Heart left ventricle (tissue), 16 donors: ENCODE data around the gene SSBP2. TPM values are rescaled to one million over a fixed set of nuclear protein-coding genes. Genes with fewer than 3 reads are reported as not detected.

ENCODE experiments used
- ATAC-seq, 4 donors: fragments of 200-7000 bp; cut with Tn5 transposase; one replicate each; pipeline ENCODE4 v1.9.1; 2020 to 2022; ENCODE audit warnings: moderate library complexity in 4 of 4, mild to moderate bottlenecking in 3 of 4, moderate number of reproducible peaks in 1 of 4
- DNase-seq, 5 donors: peaks; one replicate each; pipeline ENCODE4 v3.0.0-alpha.2; 2020
- H3K27ac ChIP-seq, 12 donors: fragments of 200-600 bp; sonication (generic) in 4 of 12; one replicate each; pipeline versions ENCODE4 v1.5.0 to v1.8.0; 2016 to 2022; ENCODE audit warnings: mild to moderate bottlenecking in 2 of 12
- H3K27me3 ChIP-seq, 9 donors: fragments of 200-600 bp; sonication (generic) in 2 of 9; one replicate each; pipeline versions ENCODE4 v1.5.1 to v1.8.0; 2016 to 2022; ENCODE audit warnings: mild to moderate bottlenecking in 3 of 9
- H3K36me3 ChIP-seq, 9 donors: fragments of 200-600 bp; sonication (generic) in 2 of 9; one replicate each; pipeline versions ENCODE4 v1.5.0 to v1.8.0; 2018 to 2022; ENCODE audit warnings: mild to moderate bottlenecking in 2 of 9
- H3K4me1 ChIP-seq, 12 donors: fragments of 200-600 bp; sonication (generic) in 4 of 12; one replicate each; pipeline versions ENCODE4 v1.5.0 to v1.8.0; 2016 to 2022; ENCODE audit warnings: mild to moderate bottlenecking in 3 of 12
- H3K4me3 ChIP-seq, 12 donors: fragments of 200-600 bp; sonication (generic) in 4 of 12; one replicate each; pipeline versions ENCODE4 v1.5.0 to v1.8.0; 2017 to 2022; ENCODE audit warnings: mild to moderate bottlenecking in 9 of 12, moderate library complexity in 4 of 12
- H3K9me3 ChIP-seq, 12 donors: fragments of 200-600 bp; sonication (generic) in 4 of 12; one replicate each; pipeline versions ENCODE4 v1.5.0 to v1.8.0; 2016 to 2022; ENCODE audit warnings: mild to moderate bottlenecking in 1 of 12
- CTCF ChIP-seq, 12 donors: fragments of 200-600 bp; sonication (generic) in 4 of 12; IDR thresholded peaks; one replicate each; pipeline versions ENCODE4 v1.5.0 to v1.8.0; 2018 to 2022; ENCODE audit warnings: antibody characterized with exemption in 12 of 12, mild to moderate bottlenecking in 5 of 12
- POLR2A ChIP-seq, 2 donors: fragments of 450-650 bp; IDR thresholded peaks; one replicate each; pipeline ENCODE4 v1.6.1; 2017; ENCODE audit warnings: antibody characterized with exemption in 2 of 2, mild to moderate bottlenecking in 2 of 2, moderate library complexity in 2 of 2
- WGBS, 4 donors: extraction: QIAGEN DNeasy Blood & Tissue Kit in 2 of 4; methylation state at CpG; one replicate each; pipeline versions ENCODE4 v1.1.5 to v1.1.7; 2013 to 2018; 5-methylcytosine and 5-hydroxymethylcytosine counted together
- intact Hi-C, 10 donors: fragments of 100-400 bp; cut with DNase I; formaldehyde crosslinking; loops; one replicate each; pipeline versions ENCODE4 v1.11.1 to v1.14.2; 2022
- polyA plus RNA-seq, 2 donors: library from polyadenylated mRNA; stranded (reverse); fragments of 200-250 nt; gene quantifications; one replicate each; pipeline ENCODE4 v1.2.3, GENCODE V29; 2013
- total RNA-seq, 9 donors: library from RNA; depleted of rRNA in 2 of 9; stranded (reverse); fragments of >200 nt in 2 of 9; fragmentation: NEBNext Ultra II Directional in 3 of 9; extraction: Animal tissue kit (Norgen Biotek cat#: 25700) in 3 of 9; gene quantifications; one replicate each; pipeline versions ENCODE4 v1.1.0 to v1.2.4, GENCODE V29; 2016 to 2023
- donor health status: ischemic (EF 13 %, LVEDD 7.1; RV severe dilation, severe dysfunction).
- donor health status: healthy with polysubstance abuse.
- donor health status: DM: no; HTN: yes; CAD: no.
- donor health status: DM: no; HTN: no; CAD: no.
- donor health status: ischemic (EF 25% LVEDD 6.9; RV normal size, moderate dysfunction).
- donor health status: ischemic (EF 25% LVEDD 5.7; RV mildly dilated, moderate dysfunction).
- donor health status: healthy.
- donor health status: DM: yes; HTN: yes; CAD: no.
- donor health status: ischemic (EF 35%, LVEDD 5.7; RV mildly dilated, moderate dysfunction).
- donor health status: nonischemic (EF 11% LVEDD 7.7; RV severe dilation, severe dysfunction).
- donor health status: DM: yes; HTN: yes; CAD: no.
- donor health status: PGD.
- donor health status: ischemic (EF 29% LVEDD 5.4; RV normal size, mild dysfunction).
- donor health status: nonischemic (EF 23%, LVEDD 6.1; RV moderate dilation, normal function).

Gene SSBP2
- total and polyA plus RNA-seq, 11 donors = 25.6 to 98.1 (median 50.7) TPM

- H3K36me3 ChIP-seq = peaks cover 0 to 12% (median 0%) of the 10 kb centered on the region in 9 donors
- ATAC-seq (no peak), DNase-seq (no peak)
- H3K27me3 ChIP-seq = no peaks in the 10 kb centered on the region
- H3K4me3 ChIP-seq = no peak overlapping the region
- TF ChIP-seq POLR2A (IDR thresholded peaks at IDR 0.05) (no peak), CTCF (IDR thresholded peaks at IDR 0.05) (no peak)
- intact Hi-C loops = no loop called here
- H3K27ac ChIP-seq = no peak overlapping the region
- H3K9me3 ChIP-seq = peaks cover 0 to 15% (median 0%) of the 10 kb centered on the region in 12 donors
- peaks cover 0 to 13% (median 0%) of the 10 kb centered on the region in 12 donors for H3K4me1 ChIP-seq
Measured at GRCh38 chr5:81572201-81572600, 178.7 kb downstream of the SSBP2 start.

GRCh38 chr5:81558188-81558587, 192.7 kb downstream of the SSBP2 start:
- ATAC-seq = no peak
- TF ChIP-seq POLR2A (IDR thresholded peaks at IDR 0.05) (no peak), CTCF (IDR thresholded peaks at IDR 0.05) (no peak)
- intact Hi-C loops = no loop called here

GRCh38 chr5:81556809-81557208, 194.1 kb downstream of the SSBP2 start:
- intact Hi-C loops = no loop called here
- no peaks in the 10 kb centered on the region for H3K36me3 ChIP-seq
- H3K27ac ChIP-seq = no peak overlapping the region
- no peak for ATAC-seq
- H3K9me3 ChIP-seq = no peaks in the 10 kb centered on the region
- no peak overlapping the region for H3K4me3 ChIP-seq
- no peaks in the 10 kb centered on the region for H3K27me3 ChIP-seq
- H3K4me1 ChIP-seq = peaks cover 0 to 30% (median 10%) of the 10 kb centered on the region in 12 donors
- TF ChIP-seq CTCF (IDR thresholded peaks at IDR 0.05) (no peak), POLR2A (IDR thresholded peaks at IDR 0.05) (no peak)
- DNase-seq = no peak

More at GRCh38 chr5:81558188-81558587, 192.7 kb downstream of the SSBP2 start:
- Histone ChIP-seq H3K36me3 (no peaks in the 10 kb centered on the region), H3K27ac (no peak overlapping the region), H3K27me3 (no peaks in the 10 kb centered on the region), H3K4me1 (peaks cover 0 to 22% (median 9%) of the 10 kb centered on the region in 12 donors), H3K4me3 (no peak overlapping the region), H3K9me3 (no peaks in the 10 kb centered on the region)
- no peak for DNase-seq
- WGBS, 4 donors = 44 to 68% (median 58%) methylated on average over 1 of the region's 1 CpG

GRCh38 chr5:81555865-81556264, 195.0 kb downstream of the SSBP2 start:
- ATAC-seq = no peak
- H3K4me1 ChIP-seq = peaks cover 0 to 30% (median 10%) of the 10 kb centered on the region in 12 donors
- no peak overlapping the region for H3K27ac ChIP-seq
- intact Hi-C loops = no loop called here
- H3K9me3 ChIP-seq = no peaks in the 10 kb centered on the region
- no peaks in the 10 kb centered on the region for H3K27me3 ChIP-seq
- H3K4me3 ChIP-seq = no peak overlapping the region
- TF ChIP-seq POLR2A (IDR thresholded peaks at IDR 0.05) (no peak), CTCF (IDR thresholded peaks at IDR 0.05) (no peak)
- H3K36me3 ChIP-seq = no peaks in the 10 kb centered on the region
- WGBS, 4 donors = 80 to 87% (median 83%) methylated on average over 2 of the region's 2 CpGs
- no peak for DNase-seq
